Measurements from ENCODE around the gene ARPC4.

ARPC4 gene

DNA sequence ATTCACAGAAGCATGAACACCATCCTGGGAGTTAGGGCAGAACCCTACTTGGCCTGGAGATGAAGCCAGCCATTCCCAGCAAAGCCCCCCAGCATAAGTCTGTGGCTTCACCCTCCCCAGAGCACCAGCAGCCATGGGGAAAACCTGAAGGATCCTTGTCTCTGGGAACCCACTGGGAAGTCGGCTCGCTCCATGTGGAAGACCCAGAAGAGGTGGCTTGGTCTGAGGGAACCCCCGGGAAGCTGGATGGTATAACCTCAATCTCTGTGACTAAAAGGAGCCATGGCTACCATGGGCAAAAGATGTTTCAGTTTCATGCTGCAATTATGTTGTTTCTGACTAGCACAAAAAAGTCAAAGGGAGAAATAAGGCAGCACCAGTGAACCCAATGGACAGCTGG, 62.7 kb downstream of the ARPC4 start:
- DNase-seq (ENCODE audit: low read depth in 2 of 2): no peak

Data from fibroblast of skin of left quadriceps (primary cell).